ENCODE data around the gene PCGF3.

DNA sequence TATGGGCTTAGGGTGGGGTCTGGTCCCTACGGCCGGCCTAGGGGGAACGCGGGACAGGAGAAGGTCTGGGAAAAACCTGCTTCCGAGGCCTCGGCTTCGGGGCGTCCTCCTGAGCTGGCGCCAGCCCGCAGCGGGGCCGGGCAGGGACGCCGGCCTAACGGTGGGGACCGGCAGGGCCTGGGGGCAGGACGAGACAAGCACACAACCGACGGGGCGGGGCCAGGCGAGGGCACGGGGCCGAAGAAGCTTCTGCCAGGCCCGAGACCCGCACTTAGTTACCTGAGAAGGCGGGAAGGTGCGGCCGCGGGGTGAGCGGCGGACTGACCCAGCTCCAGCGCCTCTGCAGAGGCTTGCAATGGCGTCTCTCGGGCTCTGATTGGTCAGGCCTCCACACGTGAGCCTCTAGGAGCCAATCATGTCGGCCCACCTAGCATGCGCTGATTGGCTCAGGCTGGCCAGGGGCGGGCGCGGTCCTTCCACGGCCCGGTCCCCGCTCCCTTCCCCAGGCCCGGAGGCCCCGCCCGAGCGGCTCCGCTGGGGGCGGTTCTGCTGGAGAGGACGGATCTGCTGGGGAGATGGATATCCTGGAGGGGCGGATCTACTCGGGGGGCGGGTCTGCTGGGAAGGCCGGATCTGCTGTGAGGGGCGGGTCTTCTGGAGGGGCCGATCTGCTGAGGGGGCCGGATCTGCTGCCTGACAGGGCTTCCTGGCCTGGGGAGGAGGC lies 76.0 kb downstream of the PCGF3 start:
- TF ChIP-seq CTCF (IDR thresholded peaks at IDR 0.05; ENCODE audit: insufficient read depth, low read length, poor library complexity, severe bottlenecking), result no peak
- no peak for TF ChIP-seq EZH2phosphoT487 (conservative IDR thresholded peaks at IDR 0.05; ENCODE audit: low read length)
